Vagina (tissue), 2 donors: ENCODE measurements around the gene ZNF620.

ENCODE experiments used
- POLR2A ChIP-seq, 2 donors: fragments of 450-650 bp; IDR thresholded peaks; one replicate each; pipeline ENCODE4 v1.6.1; 2017; ENCODE audit warnings: antibody characterized with exemption in 2 of 2, mild to moderate bottlenecking in 2 of 2, moderate library complexity in 2 of 2
- POLR2AphosphoS5 ChIP-seq, 2 donors: sonication (generic); formaldehyde crosslinking; IDR thresholded peaks; one replicate each; pipeline ENCODE4 v1.9.0; 2017; ENCODE audit warnings: antibody characterized with exemption in 2 of 2, mild to moderate bottlenecking in 2 of 2, low read depth in 1 of 2; ENCODE audit not compliant: insufficient read depth in 1 of 2
- TF ChIP-seq, protein P1 (sequence below), 3 experiments: fragments of 450-650 bp in 2 of 3; fragments of 200-600 bp in 1 of 3; sonication (generic) in 1 of 3; IDR thresholded peaks; one replicate each; pipeline ENCODE4 v1.5.1; 2017 to 2019; ENCODE audit warnings: antibody characterized with exemption in 3 of 3, mild to moderate bottlenecking in 2 of 3, moderate library complexity in 2 of 3

DNA sequence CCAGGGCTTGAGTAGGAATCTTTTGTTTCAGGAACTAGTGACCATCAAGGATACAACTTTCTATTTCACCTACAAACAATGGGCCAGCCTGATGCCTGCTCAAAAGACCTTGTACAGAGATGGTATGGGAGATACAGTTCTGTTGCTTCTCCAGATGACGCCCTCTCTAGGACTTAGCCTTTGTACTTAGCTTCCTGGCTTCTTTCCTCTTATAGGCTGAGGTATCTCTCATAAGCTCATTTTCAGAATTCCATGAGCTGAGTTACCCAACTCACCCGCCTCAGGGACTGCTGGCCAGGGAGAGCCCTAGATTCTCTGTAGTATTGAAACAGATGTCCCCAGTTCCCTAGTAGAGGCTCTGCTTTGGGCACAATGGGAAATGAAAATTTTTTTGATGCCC lies 8.6 kb upstream of the ZNF620 start:
- TF ChIP-seq, protein P1, sequence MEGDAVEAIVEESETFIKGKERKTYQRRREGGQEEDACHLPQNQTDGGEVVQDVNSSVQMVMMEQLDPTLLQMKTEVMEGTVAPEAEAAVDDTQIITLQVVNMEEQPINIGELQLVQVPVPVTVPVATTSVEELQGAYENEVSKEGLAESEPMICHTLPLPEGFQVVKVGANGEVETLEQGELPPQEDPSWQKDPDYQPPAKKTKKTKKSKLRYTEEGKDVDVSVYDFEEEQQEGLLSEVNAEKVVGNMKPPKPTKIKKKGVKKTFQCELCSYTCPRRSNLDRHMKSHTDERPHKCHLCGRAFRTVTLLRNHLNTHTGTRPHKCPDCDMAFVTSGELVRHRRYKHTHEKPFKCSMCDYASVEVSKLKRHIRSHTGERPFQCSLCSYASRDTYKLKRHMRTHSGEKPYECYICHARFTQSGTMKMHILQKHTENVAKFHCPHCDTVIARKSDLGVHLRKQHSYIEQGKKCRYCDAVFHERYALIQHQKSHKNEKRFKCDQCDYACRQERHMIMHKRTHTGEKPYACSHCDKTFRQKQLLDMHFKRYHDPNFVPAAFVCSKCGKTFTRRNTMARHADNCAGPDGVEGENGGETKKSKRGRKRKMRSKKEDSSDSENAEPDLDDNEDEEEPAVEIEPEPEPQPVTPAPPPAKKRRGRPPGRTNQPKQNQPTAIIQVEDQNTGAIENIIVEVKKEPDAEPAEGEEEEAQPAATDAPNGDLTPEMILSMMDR (IDR thresholded peaks at IDR 0.05), result no peak
- TF ChIP-seq POLR2A (IDR thresholded peaks at IDR 0.05) (no peak), POLR2AphosphoS5 (IDR thresholded peaks at IDR 0.05; ENCODE audit: insufficient read depth in 1 of 2, low read depth in 1 of 2) (no peak)
